ENCODE data around the gene EMP2.
A peak's percentile ranks its signal among the peaks of the same experiment; 100 is the strongest.

Gene EMP2

DNA sequence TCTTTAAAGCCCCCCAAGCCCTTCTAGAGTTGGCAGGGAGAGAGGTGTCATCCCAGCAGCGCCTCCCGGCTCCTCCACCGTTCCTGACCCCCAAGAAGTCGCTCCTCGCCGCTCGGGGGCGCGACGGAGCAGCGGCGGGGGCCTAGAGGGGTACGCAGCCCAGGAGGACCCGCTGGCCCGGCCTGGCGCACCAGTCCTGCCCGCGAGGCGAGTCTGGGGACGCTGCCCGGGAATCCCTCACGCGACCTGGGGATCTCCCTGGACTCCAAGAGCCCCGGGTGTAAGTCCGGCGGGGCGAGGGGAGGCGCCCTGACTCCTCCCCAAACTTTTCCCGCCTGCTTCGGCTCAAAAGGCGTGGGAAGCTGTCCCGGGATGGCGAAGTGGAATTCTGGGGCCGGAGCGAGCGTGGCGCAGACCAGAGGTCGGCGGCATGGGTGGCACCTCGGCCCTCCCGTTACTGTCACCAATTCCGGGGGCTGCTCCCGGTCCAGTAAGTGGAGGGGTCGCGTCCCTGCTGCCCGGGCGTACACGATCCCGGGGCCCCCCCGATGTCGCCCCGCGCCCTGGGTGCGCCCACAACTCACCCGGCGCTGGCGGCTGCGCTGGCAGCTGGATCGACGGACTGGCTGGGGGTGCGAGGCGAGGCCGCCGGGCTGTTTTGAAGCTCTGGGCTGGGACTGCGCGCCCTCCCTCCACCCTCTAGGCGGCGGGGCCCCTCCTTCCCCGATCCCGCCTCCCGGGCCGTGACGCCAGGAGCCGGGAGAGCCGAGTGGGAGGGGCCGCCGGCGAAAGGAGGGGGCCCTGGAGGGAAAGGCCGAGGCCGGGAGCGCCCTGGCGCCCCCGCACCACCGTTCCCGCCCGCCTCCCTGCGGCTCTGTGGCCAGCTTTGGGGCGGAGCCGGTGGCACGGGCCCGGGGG is at the start of gene EMP2 (continued):
- TF ChIP-seq ZNF248 (tag by site-specific recombination; IDR thresholded peaks at IDR 0.05) (no peak), SP3 (tag by site-specific recombination; IDR thresholded peaks at IDR 0.05) (peak; percentile 84), ZFP41 (tag by site-specific recombination; IDR thresholded peaks at IDR 0.05; ENCODE audit: borderline replicate concordance) (no peak), ZNF23 (tag by site-specific recombination; IDR thresholded peaks at IDR 0.05; ENCODE audit: borderline replicate concordance) (no peak), ZIC2 (tag by site-specific recombination; IDR thresholded peaks at IDR 0.05) (peak; percentile 44), KLF10 (tag by site-specific recombination; IDR thresholded peaks at IDR 0.05) (0 out of 2 replicates have a peak, but pooled peaks have one; percentile 30), ZNF146 (tag by site-specific recombination; IDR thresholded peaks at IDR 0.05) (no peak), ZNF341 (tag by site-specific recombination; IDR thresholded peaks at IDR 0.05; ENCODE audit: low read depth) (peak; percentile 55; the same call in 1 of the 2 replicates), ZNF121 (tag by site-specific recombination; IDR thresholded peaks at IDR 0.05) (no peak), ZNF473 (tag by site-specific recombination; IDR thresholded peaks at IDR 0.05) (no peak), ZNF76 (tag by site-specific recombination; IDR thresholded peaks at IDR 0.05; ENCODE audit: borderline replicate concordance, low read depth) (peak; percentile 76; the same call in 1 of the 2 replicates), ZFP69B (tag by site-specific recombination; IDR thresholded peaks at IDR 0.05) (no peak), ZBTB10 (tag by site-specific recombination; IDR thresholded peaks at IDR 0.05) (0 out of 2 replicates have a peak, but pooled peaks have one; percentile 26), ZEB2 (tag by site-specific recombination; IDR thresholded peaks at IDR 0.05) (peak; percentile 56; the same call in 1 of the 2 replicates), PRDM10 (tag by site-specific recombination; IDR thresholded peaks at IDR 0.05) (peak; percentile 78), KLF1 (tag by site-specific recombination; IDR thresholded peaks at IDR 0.05) (peak; percentile 66), ZNF24 (tag by site-specific recombination; IDR thresholded peaks at IDR 0.05) (no peak), ZNF621 (tag by site-specific recombination; IDR thresholded peaks at IDR 0.05) (no peak), ZNF302 (tag by site-specific recombination; IDR thresholded peaks at IDR 0.05; ENCODE audit: low read depth) (no peak), ZNF639 (tag by site-specific recombination; IDR thresholded peaks at IDR 0.05) (peak; percentile 39; the same call in 1 of the 2 replicates), ZNF221 (tag by site-specific recombination; IDR thresholded peaks at IDR 0.05; ENCODE audit: borderline replicate concordance) (no peak), ZNF704 (tag by site-specific recombination; IDR thresholded peaks at IDR 0.05) (no peak)
- TF ChIP-seq, protein P1, sequence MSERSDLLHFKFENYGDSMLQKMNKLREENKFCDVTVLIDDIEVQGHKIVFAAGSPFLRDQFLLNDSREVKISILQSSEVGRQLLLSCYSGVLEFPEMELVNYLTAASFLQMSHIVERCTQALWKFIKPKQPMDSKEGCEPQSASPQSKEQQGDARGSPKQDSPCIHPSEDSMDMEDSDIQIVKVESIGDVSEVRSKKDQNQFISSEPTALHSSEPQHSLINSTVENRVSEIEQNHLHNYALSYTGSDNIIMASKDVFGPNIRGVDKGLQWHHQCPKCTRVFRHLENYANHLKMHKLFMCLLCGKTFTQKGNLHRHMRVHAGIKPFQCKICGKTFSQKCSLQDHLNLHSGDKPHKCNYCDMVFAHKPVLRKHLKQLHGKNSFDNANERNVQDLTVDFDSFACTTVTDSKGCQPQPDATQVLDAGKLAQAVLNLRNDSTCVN (tag by site-specific recombination; optimal IDR thresholded peaks at IDR 0.05): peak; percentile 84
- TF ChIP-seq, protein P2, sequence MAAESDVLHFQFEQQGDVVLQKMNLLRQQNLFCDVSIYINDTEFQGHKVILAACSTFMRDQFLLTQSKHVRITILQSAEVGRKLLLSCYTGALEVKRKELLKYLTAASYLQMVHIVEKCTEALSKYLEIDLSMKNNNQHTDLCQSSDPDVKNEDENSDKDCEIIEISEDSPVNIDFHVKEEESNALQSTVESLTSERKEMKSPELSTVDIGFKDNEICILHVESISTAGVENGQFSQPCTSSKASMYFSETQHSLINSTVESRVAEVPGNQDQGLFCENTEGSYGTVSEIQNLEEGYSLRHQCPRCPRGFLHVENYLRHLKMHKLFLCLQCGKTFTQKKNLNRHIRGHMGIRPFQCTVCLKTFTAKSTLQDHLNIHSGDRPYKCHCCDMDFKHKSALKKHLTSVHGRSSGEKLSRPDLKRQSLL (tag by site-specific recombination; IDR thresholded peaks at IDR 0.05): no peak
- TF ChIP-seq, protein P3, sequence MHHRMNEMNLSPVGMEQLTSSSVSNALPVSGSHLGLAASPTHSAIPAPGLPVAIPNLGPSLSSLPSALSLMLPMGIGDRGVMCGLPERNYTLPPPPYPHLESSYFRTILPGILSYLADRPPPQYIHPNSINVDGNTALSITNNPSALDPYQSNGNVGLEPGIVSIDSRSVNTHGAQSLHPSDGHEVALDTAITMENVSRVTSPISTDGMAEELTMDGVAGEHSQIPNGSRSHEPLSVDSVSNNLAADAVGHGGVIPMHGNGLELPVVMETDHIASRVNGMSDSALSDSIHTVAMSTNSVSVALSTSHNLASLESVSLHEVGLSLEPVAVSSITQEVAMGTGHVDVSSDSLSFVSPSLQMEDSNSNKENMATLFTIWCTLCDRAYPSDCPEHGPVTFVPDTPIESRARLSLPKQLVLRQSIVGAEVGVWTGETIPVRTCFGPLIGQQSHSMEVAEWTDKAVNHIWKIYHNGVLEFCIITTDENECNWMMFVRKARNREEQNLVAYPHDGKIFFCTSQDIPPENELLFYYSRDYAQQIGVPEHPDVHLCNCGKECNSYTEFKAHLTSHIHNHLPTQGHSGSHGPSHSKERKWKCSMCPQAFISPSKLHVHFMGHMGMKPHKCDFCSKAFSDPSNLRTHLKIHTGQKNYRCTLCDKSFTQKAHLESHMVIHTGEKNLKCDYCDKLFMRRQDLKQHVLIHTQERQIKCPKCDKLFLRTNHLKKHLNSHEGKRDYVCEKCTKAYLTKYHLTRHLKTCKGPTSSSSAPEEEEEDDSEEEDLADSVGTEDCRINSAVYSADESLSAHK (tag by site-specific recombination; IDR thresholded peaks at IDR 0.05): no peak
